HUDEP-2 (cell line): ENCODE measurements around the gene OBSCN.

ENCODE experiments used
- DNase-seq, 76 experiments: peaks; one replicate each; lab custom pipeline; 2025; ENCODE audit not compliant: unreplicated experiment in 76 of 76; lab: John Stamatoyannopoulos, UW

The OBSCN gene

DNA sequence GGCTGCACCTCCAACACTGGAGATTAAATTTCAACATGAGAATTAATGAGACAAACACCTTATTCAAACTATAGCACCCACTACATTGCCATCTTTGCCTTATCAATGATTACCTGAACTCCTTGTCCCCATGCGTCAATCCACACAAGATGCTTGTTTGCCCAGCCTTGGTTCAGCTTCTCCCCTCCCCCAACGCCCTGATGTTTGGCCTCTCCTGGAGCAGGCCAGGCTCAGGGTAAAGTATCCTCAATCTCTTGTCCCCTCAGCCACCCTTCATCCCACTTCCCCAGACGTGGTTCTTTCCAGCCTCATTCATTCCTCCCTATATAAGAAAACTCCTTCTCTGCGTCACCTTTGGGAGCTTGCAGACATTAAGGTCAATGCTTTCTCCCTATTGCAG is 220.6 kb downstream of the OBSCN start:
- DNase-seq: no peak
